IPS-11a (cell line): Measurements from ENCODE around the gene LBH.

Experiments used
- H3K4me3 ChIP-seq: one replicate; pipeline ENCODE4 v1.5.1; 2013; ENCODE audit warnings: low read depth, low read length, control low read depth

Gene LBH

GRCh38 chr2:30234180-30234971 lies 3.0 kb downstream of the LBH start:
- H3K4me3 ChIP-seq = no peak overlapping the region

- H3K4me3 ChIP-seq = no peak overlapping the region
Measured at GRCh38 chr2:30235008-30235655, 3.8 kb downstream of the LBH start.

- no peak overlapping the region for H3K4me3 ChIP-seq
Measured at GRCh38 chr2:30235859-30236535, 4.7 kb downstream of the LBH start.

GRCh38 chr2:30236591-30237238 lies 5.4 kb downstream of the LBH start:
- H3K4me3 ChIP-seq = no peak overlapping the region

- H3K4me3 ChIP-seq = no peak overlapping the region
Measured at GRCh38 chr2:30237239-30237965, 6.1 kb downstream of the LBH start.

GRCh38 chr2:30237966-30238800 lies 6.8 kb downstream of the LBH start:
- H3K4me3 ChIP-seq = no peak overlapping the region

GRCh38 chr2:30239308-30239985 lies 8.1 kb downstream of the LBH start:
- H3K4me3 ChIP-seq = no peak overlapping the region

GRCh38 chr2:30239986-30240752 lies 8.8 kb downstream of the LBH start:
- no peak overlapping the region for H3K4me3 ChIP-seq

- H3K4me3 ChIP-seq = no peak overlapping the region
Measured at GRCh38 chr2:30243231-30243630, 11.9 kb downstream of the LBH start.

- no peak overlapping the region for H3K4me3 ChIP-seq
Measured at GRCh38 chr2:30245364-30245763, 14.0 kb downstream of the LBH start.

GRCh38 chr2:30248791-30249190 lies 17.5 kb downstream of the LBH start:
- no peak overlapping the region for H3K4me3 ChIP-seq

GRCh38 chr2:30249354-30249753 lies 18.0 kb downstream of the LBH start:
- no peak overlapping the region for H3K4me3 ChIP-seq

GRCh38 chr2:30250421-30250820 lies 19.1 kb downstream of the LBH start:
- no peak overlapping the region for H3K4me3 ChIP-seq

- H3K4me3 ChIP-seq = no peak overlapping the region
Measured at GRCh38 chr2:30252723-30253701, 21.7 kb downstream of the LBH start.

- H3K4me3 ChIP-seq = no peak overlapping the region
Measured at GRCh38 chr2:30253873-30254684, 22.7 kb downstream of the LBH start.

- no peak overlapping the region for H3K4me3 ChIP-seq
Measured at GRCh38 chr2:30254685-30255001, 23.3 kb downstream of the LBH start.

GRCh38 chr2:30255026-30255425 lies 23.7 kb downstream of the LBH start:
- H3K4me3 ChIP-seq = no peak overlapping the region
